Peyer's patch (tissue), 4 donors: Measurements from ENCODE around the gene ALDH4A1.

ENCODE experiments used
- CTCF ChIP-seq, 6 experiments: fragments of 450-650 bp in 4 of 6; fragments of 200-600 bp in 2 of 6; sonication (generic) in 1 of 6; IDR thresholded peaks; one replicate each; pipeline ENCODE4 v1.5.1; 2017 to 2019; ENCODE audit warnings: antibody characterized with exemption in 6 of 6, mild to moderate bottlenecking in 3 of 6, moderate library complexity in 1 of 6
- POLR2A ChIP-seq, 2 donors: fragments of 450-650 bp; IDR thresholded peaks; one replicate each; pipeline ENCODE4 v1.5.1; 2017; ENCODE audit warnings: antibody characterized with exemption in 2 of 2, mild to moderate bottlenecking in 2 of 2, moderate library complexity in 2 of 2

GRCh38 chr1:18941221-18942141 is 39.1 kb upstream of the ALDH4A1 start:
- TF ChIP-seq POLR2A (IDR thresholded peaks at IDR 0.05) (no peak), CTCF (IDR thresholded peaks at IDR 0.05) (no peak)
